H1 (cell line): ENCODE measurements around the gene TPPP2. TPM values are rescaled to one million over a fixed set of nuclear protein-coding genes. Genes with fewer than 3 reads are reported as not detected.
A peak's percentile ranks its signal among the peaks of the same experiment; 100 is the strongest.

Experiments used
- CTCF ChIA-PET: fragments of 300-600 bp; sonication (Branson Sonifier 250); formaldehyde crosslinking; loops from one replicate; lab custom pipeline; 2021; ENCODE audit not compliant: partially characterized antibody; lab: Charles Lee
- POLR2A ChIA-PET: fragments of 300-600 bp; sonication (Branson Sonifier 250); formaldehyde crosslinking; loops from one replicate; lab custom pipeline; 2021; ENCODE audit warnings: inconsistent platforms; ENCODE audit not compliant: partially characterized antibody; lab: Charles Lee
- DNase-seq, 2 experiments: peaks; one replicate each; pipeline versions ENCODE4 v3.0.0 to v3.0.0-alpha.2; 2010 to 2022; ENCODE audit warnings: low spot score in 2 of 2, low read depth in 1 of 2, mixed read lengths in 1 of 2
- FAIRE-seq: peaks from 2 replicates; lab custom pipeline; 2011; peaks lifted over from hg19 to GRCh38; lab: Jason Lieb, UNC
- H2AFZ ChIP-seq: 2 replicates; pipeline ENCODE4 v1.8.1; 2012; ENCODE audit warnings: low read length, inconsistent platforms
- H2AK5ac ChIP-seq: 2 replicates; pipeline ENCODE4 v1.6.1; 2013; ENCODE audit warnings: low read depth, low read length
- H2BK120ac ChIP-seq: replicated peaks from 2 replicates; pipeline ENCODE3; 2013; ENCODE audit warnings: low read depth, low read length, inconsistent platforms
- H2BK12ac ChIP-seq: 2 replicates; pipeline ENCODE4 v1.6.1; 2013; ENCODE audit warnings: low read depth, low read length
- H2BK15ac ChIP-seq: 2 replicates; pipeline ENCODE4 v1.6.1; 2013; ENCODE audit warnings: low read length
- H2BK20ac ChIP-seq: 2 replicates; pipeline ENCODE4 v1.6.1; 2013; ENCODE audit warnings: low read length
- H2BK5ac ChIP-seq: 2 replicates; pipeline ENCODE4 v1.6.1; 2013; ENCODE audit warnings: low read depth, low read length
- H3K14ac ChIP-seq: 2 replicates; pipeline ENCODE4 v1.6.1; 2013; ENCODE audit warnings: inconsistent platforms; ENCODE audit not compliant: insufficient read length
- H3K18ac ChIP-seq: 2 replicates; pipeline ENCODE4 v1.6.1; 2013; ENCODE audit warnings: low read length; ENCODE audit errors: extremely low read depth
- H3K23ac ChIP-seq: 2 replicates; pipeline ENCODE4 v1.6.1; 2013; ENCODE audit warnings: inconsistent platforms; ENCODE audit not compliant: insufficient read length
- H3K23me2 ChIP-seq: 2 replicates; pipeline ENCODE4 v1.6.1; 2013; ENCODE audit warnings: low read depth, low read length
- H3K27ac ChIP-seq: 2 replicates; pipeline ENCODE4 v1.6.1; 2011; ENCODE audit warnings: low read depth, low read length, inconsistent platforms
- H3K27me3 ChIP-seq, 4 experiments: replicated peaks in 1 of 4; 1 replicate in 1 of 4; 2 replicates in 3 of 4; pipeline versions ENCODE4 v1.6.1 to v1.8.1; 2011 to 2013; ENCODE audit warnings: low read length in 3 of 4, mild to moderate bottlenecking in 3 of 4, inconsistent platforms in 2 of 4, mixed read lengths in 2 of 4, moderate library complexity in 1 of 4; ENCODE audit not compliant: control insufficient read depth in 3 of 4, insufficient read depth in 3 of 4; ENCODE audit errors: extremely low read depth in 1 of 4
- H3K36me3 ChIP-seq, 4 experiments: 2 replicates each; pipeline versions ENCODE4 v1.6.1 to v1.8.1; 2011 to 2013; ENCODE audit warnings: mild to moderate bottlenecking in 4 of 4, low read length in 3 of 4, moderate library complexity in 2 of 4, control low read depth in 1 of 4, inconsistent platforms in 1 of 4; ENCODE audit not compliant: insufficient read depth in 4 of 4, control insufficient read depth in 2 of 4
- H3K4ac ChIP-seq: replicated peaks from 2 replicates; pipeline ENCODE3; 2013; ENCODE audit warnings: low read length, low read depth, mixed read lengths, inconsistent platforms; ENCODE audit not compliant: insufficient read length
- H3K4me1 ChIP-seq, 4 experiments: replicated peaks in 1 of 4; 1 replicate in 1 of 4; 2 replicates in 3 of 4; pipeline versions ENCODE4 v1.6.1 to v1.8.1; 2011 to 2013; ENCODE audit warnings: low read length in 3 of 4, inconsistent platforms in 2 of 4, mixed read lengths in 1 of 4; ENCODE audit not compliant: insufficient read depth in 4 of 4, control insufficient read depth in 3 of 4
- H3K4me2 ChIP-seq, 2 experiments: 2 replicates each; pipeline versions ENCODE4 v1.6.1 to v1.8.1; 2011 to 2013; ENCODE audit warnings: low read depth in 2 of 2, low read length in 2 of 2, control low read depth in 1 of 2, inconsistent platforms in 1 of 2, mild to moderate bottlenecking in 1 of 2; ENCODE audit not compliant: insufficient read depth in 1 of 2
- H3K4me3 ChIP-seq, 4 experiments: fragments of 200-600, 300-600 bp in 1 of 4; sonication (generic), shearing (Covaris generic), sonication (Bioruptor Twin) in 1 of 4; 2 replicates each; pipeline versions ENCODE4 v1.5.1 to v1.8.1; 2011 to 2016; ENCODE audit warnings: low read length in 4 of 4, low read depth in 3 of 4, control low read depth in 2 of 4, inconsistent platforms in 2 of 4, mild to moderate bottlenecking in 2 of 4, mixed read lengths in 1 of 4, moderate library complexity in 1 of 4; ENCODE audit not compliant: insufficient read depth in 2 of 4; ENCODE audit errors: extremely low read depth in 1 of 4
- H3K56ac ChIP-seq: replicated peaks from 2 replicates; pipeline ENCODE3; 2013; ENCODE audit warnings: low read depth, mild to moderate bottlenecking, mixed read lengths, low read length, inconsistent platforms; ENCODE audit not compliant: insufficient read length
- H3K79me1 ChIP-seq: 2 replicates; pipeline ENCODE4 v1.6.1; 2013; ENCODE audit warnings: low read depth, low read length, control low read depth
- H3K79me2 ChIP-seq, 2 experiments: 2 replicates each; pipeline versions ENCODE4 v1.6.1 to v1.8.1; 2012 to 2013; ENCODE audit warnings: low read length in 2 of 2, mild to moderate bottlenecking in 2 of 2, inconsistent platforms in 1 of 2; ENCODE audit not compliant: insufficient read depth in 2 of 2, control insufficient read depth in 1 of 2
- H3K9ac ChIP-seq, 4 experiments: replicated peaks in 1 of 4; 1 replicate in 1 of 4; 2 replicates in 3 of 4; pipeline versions ENCODE4 v1.6.1 to v1.8.1; 2011 to 2013; ENCODE audit warnings: low read depth in 3 of 4, low read length in 3 of 4, control low read depth in 2 of 4, mild to moderate bottlenecking in 2 of 4, moderate library complexity in 2 of 4, inconsistent platforms in 1 of 4; ENCODE audit errors: extremely low read depth in 1 of 4
- H3K9me3 ChIP-seq, 2 experiments: 2 replicates each; pipeline versions ENCODE4 v1.6.1 to v1.8.1; 2012 to 2013; ENCODE audit warnings: mild to moderate bottlenecking in 2 of 2, moderate library complexity in 2 of 2, control low read depth in 1 of 2, inconsistent platforms in 1 of 2, low read depth in 1 of 2, low read length in 1 of 2, mixed read lengths in 1 of 2; ENCODE audit not compliant: insufficient read depth in 2 of 2
- H4K20me1 ChIP-seq, 2 experiments: replicated peaks in 1 of 2; 2 replicates each; pipeline versions ENCODE3 to v1.8.1; 2011 to 2013; ENCODE audit warnings: inconsistent platforms in 2 of 2, low read length in 2 of 2, mild to moderate bottlenecking in 1 of 2; ENCODE audit not compliant: insufficient read depth in 2 of 2, control insufficient read depth in 1 of 2
- H4K5ac ChIP-seq: 2 replicates; pipeline ENCODE4 v1.6.1; 2013; ENCODE audit warnings: low read length, low read depth, mixed read lengths, inconsistent platforms; ENCODE audit not compliant: insufficient read length
- H4K8ac ChIP-seq: 2 replicates; pipeline ENCODE4 v1.8.0; 2013; ENCODE audit warnings: mild to moderate bottlenecking, moderate library complexity, low read length, inconsistent platforms; ENCODE audit not compliant: insufficient read depth; ENCODE audit errors: extremely low read depth
- H4K91ac ChIP-seq: replicated peaks from 2 replicates; pipeline ENCODE3; 2013; ENCODE audit warnings: low read length, mixed read lengths, inconsistent platforms; ENCODE audit not compliant: insufficient read length
- WGBS, 2 experiments: shearing (Covaris generic) in 1 of 2; methylation state at CpG; one replicate each; pipeline versions ENCODE4 v1.1.6 to v1.1.7; 2013 to 2015; ENCODE audit warnings: low lambda C conversion rate in 2 of 2, mixed read lengths in 2 of 2, inconsistent platforms in 1 of 2, low coverage in 1 of 2, missing lambda C conversion rate in 1 of 2; ENCODE audit not compliant: insufficient replicate concordance in 2 of 2, insufficient coverage in 1 of 2, insufficient read length in 1 of 2; ENCODE audit errors: extremely low coverage in 1 of 2, missing lambda C conversion rate in 1 of 2; 5-methylcytosine and 5-hydroxymethylcytosine counted together
- polyA plus RNA-seq, 7 experiments: library from polyadenylated mRNA; depleted of rRNA in 3 of 7; stranded (reverse) in 5 of 7; unstranded in 2 of 7; fragments of >200 nt in 5 of 7; fragments of 200-250 nt in 2 of 7; gene quantifications; 1 replicate in 5 of 7; 2 replicates in 1 of 7; 4 replicates in 1 of 7; pipeline versions ENCODE4 v1.2.1 to v1.2.3, GENCODE V29; 2011 to 2013; ENCODE audit warnings: missing spikeins in 2 of 7, mixed read lengths in 2 of 7
- total RNA-seq: library from RNA; stranded (reverse); fragmentation: NEBNext Ultra II Directional; extraction: Animal tissue kit (Norgen Biotek cat#: 25700); gene quantifications from 2 replicates; pipeline ENCODE4 v1.2.1, GENCODE V29; 2021

TPPP2 gene
- total and polyA plus RNA-seq, 2 of the 8 experiments (the other 6 are each of a cell fraction or from before 2014, with no cell fraction given) = not detected

DNA sequence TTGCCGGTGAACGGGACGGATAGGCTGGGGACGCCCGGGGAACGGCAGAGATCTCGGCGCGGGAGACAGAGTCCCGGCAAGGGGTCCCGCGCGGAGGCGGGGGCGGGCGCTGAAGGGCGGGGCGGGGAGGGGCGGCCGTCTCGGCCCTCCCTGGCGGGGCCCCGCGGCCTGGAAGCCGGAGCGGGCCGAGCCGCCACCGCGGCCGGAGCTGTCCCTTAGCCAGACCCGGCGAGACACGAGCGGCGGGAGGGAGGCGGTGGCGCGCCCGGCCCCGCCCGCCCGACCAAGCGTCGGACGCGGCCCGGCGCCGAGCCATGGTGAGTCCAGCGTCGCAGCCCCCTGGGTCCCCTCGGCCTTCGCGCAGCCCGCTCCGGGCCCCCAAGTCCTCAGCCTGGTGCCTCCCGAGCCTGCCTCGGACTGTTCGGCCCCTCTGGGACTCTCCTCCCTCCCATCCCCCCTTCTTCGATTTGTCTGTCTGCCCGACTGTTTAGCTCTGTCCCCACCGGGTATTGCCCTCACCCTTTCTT lies 40.1 kb downstream of the TPPP2 start, which contains the start of gene ARHGEF40:
Gene ARHGEF40, plus strand, starts transcription at position 222 of the 527 bp plus-strand sequence. Its CDS starts 93 bp downstream, at position 315.
- Histone ChIP-seq H2BK5ac (peak within 1 kb of the TSS; percentile 95; the same call in 1 of the 2 replicates), H4K5ac (peak within 1 kb of the TSS; percentile 80), H2AK5ac (no peak within 1 kb of the TSS; the same call in 1 of the 2 replicates), H3K23ac (peak within 1 kb of the TSS; percentile 52), H3K79me2 (peaks cover 0 to 13% of the 10 kb centered on the region in 2 experiments; a peak in 2 of 4 replicates), H3K27me3 (peaks cover 0 to 4% (median 0%) of the 10 kb centered on the region in 4 experiments; a peak in 3 of 7 replicates), H3K4me3 (peak within 1 kb of the TSS; percentile 52 to 98 (median 82)), H3K23me2 (peaks cover 25% of the 10 kb centered on the region; the same call in 1 of the 2 replicates), H3K9me3 (no peaks in the 10 kb centered on the region), H3K56ac (peak within 1 kb of the TSS; percentile 84), H3K27ac (peak within 1 kb of the TSS; percentile 74), H2BK120ac (peak within 1 kb of the TSS; percentile 91), H3K79me1 (no peaks in the 10 kb centered on the region), H4K91ac (peak within 1 kb of the TSS; percentile 93), H2BK15ac (no peak within 1 kb of the TSS; the same call in 1 of the 2 replicates), H4K8ac (peak within 1 kb of the TSS; percentile 85), H3K9ac (peak within 1 kb of the TSS; percentile 66 to 76 (median 72)), H2BK20ac (0 out of 2 replicates have a peak within 1 kb of the TSS, but pooled peaks have one; percentile 48), H3K18ac (peak within 1 kb of the TSS; percentile 97), H3K14ac (no peak within 1 kb of the TSS), H2AFZ (0 out of 2 replicates have a peak within 1 kb of the TSS, but pooled peaks have one; percentile 1), H3K4me2 (peak within 1 kb of the TSS; percentile 94 to 96), H3K36me3 (peaks cover 10 to 15% (median 14%) of the 10 kb centered on the region in 4 experiments; a peak in 7 of 8 replicates), H3K4me1 (peaks cover 3 to 14% (median 8%) of the 10 kb centered on the region in 4 experiments), H4K20me1 (peaks cover 2% of the 10 kb centered on the region in 2 experiments), H3K4ac (peak within 1 kb of the TSS; percentile 88), H2BK12ac (peak within 1 kb of the TSS; percentile 92; the same call in 1 of the 2 replicates)
- 7% methylated on average over 3 of the region's 63 CpGs; no CpG with 5 or more reads in 1 of the 2 experiments for WGBS, 2 experiments
- DNase-seq (no peak), FAIRE-seq (no peak)
- ChIA-PET CTCF (interaction anchor here (0.6 to 6.6 kb wide), 24 partner anchors 7 to 786 kb away, joined by 3 to 110 read pairs (median 6); partner anchors contain the start of genes NDRG2 and TMEM253), POLR2A (interaction anchor here (0.7 to 12.4 kb wide), 21 partner anchors 8 to 197 kb away, joined by 3 to 245 read pairs (median 5); partner anchors contain the start of genes NDRG2, TMEM253 and ZNF219)
